ENCODE results near the gene SCP2D1.

DNA sequence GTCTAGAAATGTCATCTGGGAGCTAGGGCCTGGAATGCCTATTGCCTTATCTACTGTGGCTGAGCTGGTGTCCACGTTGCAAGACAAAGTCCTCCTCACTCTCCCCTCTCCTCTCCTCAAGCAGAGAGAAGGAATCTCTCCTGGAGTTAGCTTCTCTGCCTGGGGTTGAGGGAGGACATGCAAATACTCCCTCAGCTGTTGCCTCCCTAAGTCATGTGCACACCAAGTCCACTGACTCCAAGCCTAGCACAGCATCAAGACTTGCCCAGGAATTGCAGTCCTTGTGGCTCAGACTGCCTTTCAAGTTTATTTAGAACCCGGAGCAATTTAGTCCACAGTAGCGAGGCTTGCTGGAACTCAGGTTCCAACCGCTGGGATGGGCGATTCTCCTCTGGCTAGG is 38.0 kb upstream of the SCP2D1 start:
- no peak for TF ChIP-seq POLR2AphosphoS5 (IDR thresholded peaks at IDR 0.05)
- TF ChIP-seq, protein P1, sequence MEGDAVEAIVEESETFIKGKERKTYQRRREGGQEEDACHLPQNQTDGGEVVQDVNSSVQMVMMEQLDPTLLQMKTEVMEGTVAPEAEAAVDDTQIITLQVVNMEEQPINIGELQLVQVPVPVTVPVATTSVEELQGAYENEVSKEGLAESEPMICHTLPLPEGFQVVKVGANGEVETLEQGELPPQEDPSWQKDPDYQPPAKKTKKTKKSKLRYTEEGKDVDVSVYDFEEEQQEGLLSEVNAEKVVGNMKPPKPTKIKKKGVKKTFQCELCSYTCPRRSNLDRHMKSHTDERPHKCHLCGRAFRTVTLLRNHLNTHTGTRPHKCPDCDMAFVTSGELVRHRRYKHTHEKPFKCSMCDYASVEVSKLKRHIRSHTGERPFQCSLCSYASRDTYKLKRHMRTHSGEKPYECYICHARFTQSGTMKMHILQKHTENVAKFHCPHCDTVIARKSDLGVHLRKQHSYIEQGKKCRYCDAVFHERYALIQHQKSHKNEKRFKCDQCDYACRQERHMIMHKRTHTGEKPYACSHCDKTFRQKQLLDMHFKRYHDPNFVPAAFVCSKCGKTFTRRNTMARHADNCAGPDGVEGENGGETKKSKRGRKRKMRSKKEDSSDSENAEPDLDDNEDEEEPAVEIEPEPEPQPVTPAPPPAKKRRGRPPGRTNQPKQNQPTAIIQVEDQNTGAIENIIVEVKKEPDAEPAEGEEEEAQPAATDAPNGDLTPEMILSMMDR (IDR thresholded peaks at IDR 0.05): no peak
- TF ChIP-seq EP300 (IDR thresholded peaks at IDR 0.05): no peak
- TF ChIP-seq POLR2A (IDR thresholded peaks at IDR 0.05; ENCODE audit: low read depth): no peak

Measured in esophagus muscularis mucosa (tissue), 4 donors.